ENCODE data around the gene FAM163A.

The FAM163A gene

DNA sequence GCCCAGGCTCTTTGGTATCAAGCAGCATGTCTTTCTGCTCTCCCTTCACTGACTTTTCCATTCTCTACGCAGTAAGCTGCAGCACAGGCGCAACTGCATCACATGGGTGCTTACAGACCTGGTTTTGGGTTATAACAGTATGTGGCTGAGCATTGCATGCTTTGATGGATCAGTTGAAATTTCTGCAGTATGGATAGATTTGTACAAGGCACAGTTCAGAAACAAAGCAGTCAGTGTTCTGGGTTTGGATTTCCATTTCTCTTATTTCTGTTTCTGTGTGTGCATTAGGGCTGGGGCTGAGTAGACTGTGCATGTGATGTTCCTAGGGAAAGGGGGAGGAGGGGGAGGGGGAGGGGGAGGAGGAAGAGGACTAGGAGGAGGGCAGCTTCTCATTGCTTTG, 4.5 kb downstream of the FAM163A start:
- TF ChIP-seq, protein P1, sequence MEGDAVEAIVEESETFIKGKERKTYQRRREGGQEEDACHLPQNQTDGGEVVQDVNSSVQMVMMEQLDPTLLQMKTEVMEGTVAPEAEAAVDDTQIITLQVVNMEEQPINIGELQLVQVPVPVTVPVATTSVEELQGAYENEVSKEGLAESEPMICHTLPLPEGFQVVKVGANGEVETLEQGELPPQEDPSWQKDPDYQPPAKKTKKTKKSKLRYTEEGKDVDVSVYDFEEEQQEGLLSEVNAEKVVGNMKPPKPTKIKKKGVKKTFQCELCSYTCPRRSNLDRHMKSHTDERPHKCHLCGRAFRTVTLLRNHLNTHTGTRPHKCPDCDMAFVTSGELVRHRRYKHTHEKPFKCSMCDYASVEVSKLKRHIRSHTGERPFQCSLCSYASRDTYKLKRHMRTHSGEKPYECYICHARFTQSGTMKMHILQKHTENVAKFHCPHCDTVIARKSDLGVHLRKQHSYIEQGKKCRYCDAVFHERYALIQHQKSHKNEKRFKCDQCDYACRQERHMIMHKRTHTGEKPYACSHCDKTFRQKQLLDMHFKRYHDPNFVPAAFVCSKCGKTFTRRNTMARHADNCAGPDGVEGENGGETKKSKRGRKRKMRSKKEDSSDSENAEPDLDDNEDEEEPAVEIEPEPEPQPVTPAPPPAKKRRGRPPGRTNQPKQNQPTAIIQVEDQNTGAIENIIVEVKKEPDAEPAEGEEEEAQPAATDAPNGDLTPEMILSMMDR (IDR thresholded peaks at IDR 0.05; ENCODE audit: borderline replicate concordance, control extremely low read depth, extremely low read depth, insufficient read depth, missing control alignments) = no peak

DNA sequence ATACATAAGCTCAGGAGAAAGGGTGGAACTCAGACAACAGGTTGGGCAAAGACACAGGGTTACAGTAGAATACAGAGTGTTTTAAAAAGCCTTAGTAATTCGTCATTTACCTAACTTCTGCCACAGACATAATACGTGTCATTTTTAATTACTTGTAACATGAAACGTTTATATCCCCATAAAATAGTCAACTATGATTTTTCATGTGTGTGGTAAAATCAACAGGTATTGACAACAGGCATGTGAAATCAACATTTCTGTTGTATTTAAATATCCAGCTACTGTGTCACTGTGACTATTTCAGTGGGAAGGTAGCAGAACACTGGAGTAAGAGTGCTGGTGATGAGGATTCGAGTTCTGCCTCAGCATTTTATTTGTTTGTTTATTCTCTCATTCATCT, 5.7 kb downstream of the FAM163A start:
- no peak for DNase-seq (ENCODE audit: low spot score)
- in situ Hi-C loops (cut with MboI; ENCODE audit: low sequenced_read_pairs, unreplicated experiment) = no loop called here
- TF ChIP-seq, protein P1 (IDR thresholded peaks at IDR 0.05; ENCODE audit: borderline replicate concordance, control extremely low read depth, extremely low read depth, insufficient read depth, missing control alignments) = no peak

More for the DNA sequence above, 4.5 kb downstream of the FAM163A start:
- in situ Hi-C loops (cut with MboI; ENCODE audit: low sequenced_read_pairs, unreplicated experiment) = no loop called here
- DNase-seq (ENCODE audit: low spot score) = no peak

DNA sequence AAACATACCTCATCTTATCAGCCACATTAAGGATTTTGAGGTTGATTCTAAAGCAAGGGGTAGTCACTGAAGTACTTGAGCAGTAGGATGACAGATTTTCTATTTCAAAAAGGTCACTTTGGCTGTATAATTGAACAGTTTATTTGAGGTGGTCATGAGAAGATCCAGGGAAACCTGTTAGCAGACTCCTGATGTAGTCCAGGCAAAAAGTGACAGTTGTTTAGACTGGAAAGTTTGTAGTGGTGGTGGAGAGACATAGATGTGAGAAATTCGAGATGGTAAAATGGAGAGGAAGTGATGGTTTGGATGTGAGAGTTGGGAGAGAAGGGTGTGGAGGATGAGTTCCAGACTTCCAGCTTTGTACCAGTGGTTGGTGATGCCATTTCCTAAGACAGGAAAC, 7.5 kb downstream of the FAM163A start:
- TF ChIP-seq, protein P1 (IDR thresholded peaks at IDR 0.05; ENCODE audit: borderline replicate concordance, control extremely low read depth, extremely low read depth, insufficient read depth, missing control alignments) = no peak
- in situ Hi-C loops (cut with MboI; ENCODE audit: low sequenced_read_pairs, unreplicated experiment) = no loop called here
- no peak for DNase-seq (ENCODE audit: low spot score)

DNA sequence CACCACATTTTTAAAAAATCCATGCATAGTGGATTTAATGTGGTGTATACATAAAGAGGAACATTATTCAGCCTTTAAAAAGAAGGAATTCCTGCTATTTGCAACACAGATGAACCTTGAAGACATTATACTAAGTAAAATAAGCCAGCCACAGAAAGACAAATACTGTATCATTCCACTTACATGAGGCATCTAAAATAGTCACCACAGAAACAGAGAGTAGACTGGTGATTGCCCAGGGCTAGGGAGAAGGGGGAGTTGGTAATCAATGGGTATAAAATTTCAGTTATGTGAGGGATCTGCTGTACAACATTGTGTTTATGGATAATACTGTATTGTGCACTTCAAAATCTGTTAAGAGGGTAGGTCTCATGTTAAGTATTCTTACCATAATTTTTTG, 10.0 kb downstream of the FAM163A start:
- in situ Hi-C loops (cut with MboI; ENCODE audit: low sequenced_read_pairs, unreplicated experiment) = no loop called here
- TF ChIP-seq, protein P1 (IDR thresholded peaks at IDR 0.05; ENCODE audit: borderline replicate concordance, control extremely low read depth, extremely low read depth, insufficient read depth, missing control alignments) = no peak
- DNase-seq (ENCODE audit: low spot score) = no peak

DNA sequence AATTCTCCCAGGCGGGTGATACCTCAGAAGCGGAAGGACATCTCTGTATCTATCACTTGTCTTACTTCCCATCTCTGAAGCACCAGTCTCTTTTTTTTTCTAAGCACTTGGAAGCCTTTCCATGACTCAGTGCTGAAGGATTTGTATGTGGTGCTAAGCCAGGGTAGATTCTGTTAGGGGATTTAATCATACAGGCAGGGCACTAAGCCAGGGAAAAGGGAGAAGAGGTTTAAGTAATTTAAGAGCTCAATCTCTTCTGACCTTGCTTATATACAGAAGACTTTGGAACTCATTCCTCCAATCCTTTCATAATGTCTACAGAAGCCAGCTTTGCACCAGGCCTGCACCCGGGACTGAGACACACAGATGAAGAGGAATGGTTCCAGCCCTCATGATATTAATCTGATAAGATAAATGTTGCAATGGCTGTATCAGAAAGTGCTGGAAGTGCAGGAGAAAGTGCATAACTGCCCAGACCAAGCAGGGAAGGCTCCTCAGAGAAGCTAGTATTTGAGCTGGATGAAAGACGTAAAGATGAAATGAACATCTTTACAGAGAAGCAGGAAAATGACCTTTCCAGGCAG, 11.0 kb downstream of the FAM163A start:
- DNase-seq (ENCODE audit: low spot score) = no peak
- in situ Hi-C loops (cut with MboI; ENCODE audit: low sequenced_read_pairs, unreplicated experiment) = no loop called here
- TF ChIP-seq, protein P1 (IDR thresholded peaks at IDR 0.05; ENCODE audit: borderline replicate concordance, control extremely low read depth, extremely low read depth, insufficient read depth, missing control alignments) = no peak

DNA sequence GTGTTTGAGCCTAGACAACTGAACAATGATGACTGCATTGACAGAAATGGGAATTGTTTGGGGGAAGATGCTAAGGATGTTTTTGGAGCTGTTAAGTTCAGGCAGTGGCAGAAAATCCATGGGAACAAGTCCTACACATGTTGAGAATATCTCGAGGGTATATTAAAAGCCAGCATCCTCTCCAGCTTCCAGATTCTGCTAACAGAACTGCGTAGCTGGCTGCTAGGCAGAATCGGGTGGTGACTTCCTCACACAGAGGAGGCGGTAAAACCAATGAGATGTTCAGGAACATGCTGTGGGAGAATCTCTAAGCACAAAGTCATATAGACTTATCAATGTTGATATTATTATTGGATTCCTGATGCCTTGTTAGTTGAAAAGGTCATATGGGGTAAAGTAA, 14.8 kb downstream of the FAM163A start:
- TF ChIP-seq, protein P1 (IDR thresholded peaks at IDR 0.05; ENCODE audit: borderline replicate concordance, control extremely low read depth, extremely low read depth, insufficient read depth, missing control alignments) = no peak
- in situ Hi-C loops (cut with MboI; ENCODE audit: low sequenced_read_pairs, unreplicated experiment) = no loop called here
- DNase-seq (ENCODE audit: low spot score) = no peak

Measured in GM13976 (cell line).